ENCODE measurements around the gene BPNT1.

- TF ChIP-seq, protein P1, sequence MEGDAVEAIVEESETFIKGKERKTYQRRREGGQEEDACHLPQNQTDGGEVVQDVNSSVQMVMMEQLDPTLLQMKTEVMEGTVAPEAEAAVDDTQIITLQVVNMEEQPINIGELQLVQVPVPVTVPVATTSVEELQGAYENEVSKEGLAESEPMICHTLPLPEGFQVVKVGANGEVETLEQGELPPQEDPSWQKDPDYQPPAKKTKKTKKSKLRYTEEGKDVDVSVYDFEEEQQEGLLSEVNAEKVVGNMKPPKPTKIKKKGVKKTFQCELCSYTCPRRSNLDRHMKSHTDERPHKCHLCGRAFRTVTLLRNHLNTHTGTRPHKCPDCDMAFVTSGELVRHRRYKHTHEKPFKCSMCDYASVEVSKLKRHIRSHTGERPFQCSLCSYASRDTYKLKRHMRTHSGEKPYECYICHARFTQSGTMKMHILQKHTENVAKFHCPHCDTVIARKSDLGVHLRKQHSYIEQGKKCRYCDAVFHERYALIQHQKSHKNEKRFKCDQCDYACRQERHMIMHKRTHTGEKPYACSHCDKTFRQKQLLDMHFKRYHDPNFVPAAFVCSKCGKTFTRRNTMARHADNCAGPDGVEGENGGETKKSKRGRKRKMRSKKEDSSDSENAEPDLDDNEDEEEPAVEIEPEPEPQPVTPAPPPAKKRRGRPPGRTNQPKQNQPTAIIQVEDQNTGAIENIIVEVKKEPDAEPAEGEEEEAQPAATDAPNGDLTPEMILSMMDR (IDR thresholded peaks at IDR 0.05): no peak
- no peak for TF ChIP-seq POLR2A (IDR thresholded peaks at IDR 0.05)
Measured at GRCh38 chr1:220043646-220044045, 45.9 kb downstream of the BPNT1 start.

All from heart left ventricle (tissue), 13 donors.